K562 (cell line): Measurements from ENCODE around the gene FAM120B. TPM values are rescaled to one million over a fixed set of nuclear protein-coding genes. Genes with fewer than 3 reads are reported as not detected.

ENCODE experiments used
- ATAC-seq: fragments of 200-7000 bp; cut with Tn5 transposase; 3 replicates; pipeline ENCODE4 v1.9.1; 2020; ENCODE audit warnings: moderate library complexity
- BruUV-seq: library from RNA; stranded (reverse); fragments of 400-500 nt; replicated peaks from 2 replicates; lab custom pipeline; 2021; lab: Mats Ljungman, UMichigan
- CTCF ChIA-PET: fragments of 300-600 bp; formaldehyde crosslinking; extraction: SDS; loops from one replicate; lab custom pipeline; 2021; ENCODE audit warnings: low intra/inter-chr PET ratio; lab: Yijun Ruan, JAX
- POLR2A ChIA-PET: fragments of 300-600, 350-650 bp; sonication (Branson Sonifier 250); formaldehyde crosslinking; extraction: SDS; loops from one replicate; lab custom pipeline; 2021; ENCODE audit warnings: antibody characterized with exemption, inconsistent platforms; lab: Yijun Ruan, JAX
- DNase-seq, 4 experiments: peaks; one replicate each; pipeline versions ENCODE4 v3.0.0 to v3.0.0-alpha.2; 2011 to 2018; ENCODE audit warnings: low spot score in 3 of 4, mixed read lengths in 3 of 4; ENCODE audit errors: extremely low read depth in 1 of 4
- FAIRE-seq: peaks from 2 replicates; lab custom pipeline; 2011; peaks lifted over from hg19 to GRCh38; lab: Jason Lieb, UNC
- H2AFZ ChIP-seq: 2 replicates; pipeline ENCODE4 v1.6.0; 2011; ENCODE audit warnings: low read depth, low read length, control low read depth, inconsistent platforms
- H3K27ac ChIP-seq: fragments of 200-600 bp; 3 replicates; pipeline ENCODE4 v1.8.0; 2011; ENCODE audit warnings: low read depth, mild to moderate bottlenecking, control low read depth, inconsistent platforms, low read length, moderate library complexity, mixed read lengths; ENCODE audit errors: extremely low read depth
- H3K27me3 ChIP-seq, 2 experiments: fragments of 300-600 bp in 1 of 2; 2 replicates in 1 of 2; 3 replicates in 1 of 2; pipeline versions ENCODE4 v1.6.0 to v1.8.0; 2011; ENCODE audit warnings: inconsistent platforms in 2 of 2, low read length in 2 of 2, mild to moderate bottlenecking in 1 of 2, mixed read lengths in 1 of 2, moderate library complexity in 1 of 2; ENCODE audit not compliant: control insufficient read depth in 2 of 2, insufficient read depth in 2 of 2
- H3K36me3 ChIP-seq: fragments of 300-600 bp; 3 replicates; pipeline ENCODE4 v1.8.0; 2011; ENCODE audit warnings: mild to moderate bottlenecking, low read length, inconsistent platforms; ENCODE audit not compliant: control insufficient read depth, insufficient read depth
- H3K4me1 ChIP-seq, 2 experiments: fragments of 200-600 bp in 1 of 2; replicated peaks in 1 of 2; 2 replicates in 1 of 2; 3 replicates in 1 of 2; pipeline versions ENCODE4 v1.5.1 to v1.8.0; 2011; ENCODE audit warnings: inconsistent platforms in 2 of 2, low read length in 2 of 2, mild to moderate bottlenecking in 1 of 2, mixed read lengths in 1 of 2, moderate library complexity in 1 of 2; ENCODE audit not compliant: control insufficient read depth in 2 of 2, insufficient read depth in 2 of 2
- H3K4me2 ChIP-seq: 2 replicates; pipeline ENCODE4 v1.6.1; 2011; ENCODE audit warnings: low read length, control low read depth, inconsistent platforms, mixed read lengths; ENCODE audit not compliant: insufficient read depth
- H3K4me3 ChIP-seq: fragments of 200-600 bp; sonication (generic), shearing (Covaris generic); 2 replicates; pipeline ENCODE4 v1.5.1; 2016; ENCODE audit warnings: control low read depth, inconsistent platforms
- H3K79me2 ChIP-seq: fragments of 200-600 bp; 3 replicates; pipeline ENCODE4 v1.8.0; 2011; ENCODE audit warnings: low read length, inconsistent platforms; ENCODE audit not compliant: control insufficient read depth, insufficient read depth
- H3K9ac ChIP-seq, 2 experiments: 2 replicates each; pipeline versions ENCODE4 v1.6.0 to v1.6.1; 2011; ENCODE audit warnings: low read depth in 2 of 2, low read length in 2 of 2, control low read depth in 1 of 2, inconsistent platforms in 1 of 2, mild to moderate bottlenecking in 1 of 2, mixed read lengths in 1 of 2; ENCODE audit not compliant: insufficient read depth in 1 of 2
- H3K9me1 ChIP-seq: one replicate; pipeline ENCODE4 v1.6.0; 2011; ENCODE audit warnings: inconsistent platforms, mild to moderate bottlenecking, low read length, moderate library complexity; ENCODE audit not compliant: control insufficient read depth, insufficient read depth
- H3K9me3 ChIP-seq: replicated peaks from 2 replicates; pipeline ENCODE4 v1.5.1; 2011; ENCODE audit warnings: low read depth, low read length, inconsistent platforms; ENCODE audit not compliant: control insufficient read depth, insufficient read depth
- H4K20me1 ChIP-seq: replicated peaks from 2 replicates; pipeline ENCODE4 v1.6.1; 2011; ENCODE audit warnings: low read length, inconsistent platforms, mixed read lengths; ENCODE audit not compliant: control insufficient read depth, insufficient read depth
- BRF2 ChIP-seq: IDR thresholded peaks from 3 replicates; pipeline ENCODE4 v1.6.1; 2011; ENCODE audit warnings: borderline replicate concordance, mild to moderate bottlenecking; ENCODE audit not compliant: insufficient read length, insufficient read depth
- CREBBP ChIP-seq: IDR thresholded peaks from one replicate; pipeline ENCODE4 v1.6.1; 2012; ENCODE audit warnings: low read depth, mild to moderate bottlenecking, control low read depth, inconsistent platforms, low read length
- ELF4 ChIP-seq: fragments of 450-650 bp; formaldehyde crosslinking; IDR thresholded peaks from 2 replicates; pipeline ENCODE4 v1.4.0; 2022; ENCODE audit warnings: missing genetic modification characterization
- FOXA3 ChIP-seq, 2 experiments: fragments of 450-650 bp in 1 of 2; sonication (generic) in 1 of 2; formaldehyde crosslinking; IDR thresholded peaks in 1 of 2; conservative IDR thresholded peaks in 1 of 2; 2 replicates each; pipeline versions ENCODE4 v1.4.0 to v1.8.0; 2020 to 2022; ENCODE audit warnings: mild to moderate bottlenecking in 2 of 2, missing genetic modification reagents in 1 of 2
- HBP1 ChIP-seq: fragments of 450-650 bp; formaldehyde crosslinking; IDR thresholded peaks from 2 replicates; pipeline ENCODE4 v1.4.0; 2022; ENCODE audit warnings: missing genetic modification characterization
- IRF2 ChIP-seq: sonication (generic); formaldehyde crosslinking; IDR thresholded peaks from 2 replicates; pipeline ENCODE4 v1.8.1; 2022; ENCODE audit warnings: mild to moderate bottlenecking, missing genetic modification reagents
- MYNN ChIP-seq, 2 experiments: sonication (generic); formaldehyde crosslinking in 1 of 2; IDR thresholded peaks; 2 replicates each; pipeline versions ENCODE4 v1.5.0 to v1.6.1; 2016 to 2020; ENCODE audit warnings: antibody characterized with exemption in 1 of 2, missing genetic modification reagents in 1 of 2
- OTX1 ChIP-seq: fragments of 450-650 bp; formaldehyde crosslinking; IDR thresholded peaks from 2 replicates; pipeline ENCODE4 v1.4.0; 2022; ENCODE audit warnings: mild to moderate bottlenecking
- PRPF4 ChIP-seq: fragments of 200-400 bp; formaldehyde crosslinking; IDR thresholded peaks from one replicate; pipeline ENCODE4 v1.6.1; 2017; ENCODE audit warnings: low read length, low read depth, mild to moderate bottlenecking; ENCODE audit not compliant: insufficient read depth, poor library complexity, severe bottlenecking
- SMAD3 ChIP-seq: fragments of 450-650 bp; formaldehyde crosslinking; conservative IDR thresholded peaks from 2 replicates; pipeline ENCODE4 v1.4.0; 2020; ENCODE audit warnings: mild to moderate bottlenecking
- SMAD4 ChIP-seq: fragments of 250-450 bp; sonication (Bioruptor Pico); conservative IDR thresholded peaks from 2 replicates; pipeline ENCODE4 v1.8.0; 2021; ENCODE audit warnings: inconsistent platforms, mild to moderate bottlenecking, moderate library complexity
- SMC3 ChIP-seq: conservative IDR thresholded peaks from 2 replicates; pipeline ENCODE4 v1.6.1; 2011; ENCODE audit warnings: low read depth, low read length, improper control_type of control experiment; ENCODE audit not compliant: insufficient read depth
- TSC22D4 ChIP-seq: fragments of 450-650 bp; IDR thresholded peaks from 2 replicates; pipeline ENCODE4 v1.6.1; 2016; ENCODE audit warnings: missing genetic modification characterization, missing biosample characterization, control low read depth
- ZBTB26 ChIP-seq: fragments of 450-650 bp; formaldehyde crosslinking; IDR thresholded peaks from 2 replicates; pipeline ENCODE4 v1.4.0; 2022; ENCODE audit warnings: missing genetic modification characterization
- ZBTB43 ChIP-seq: sonication (generic); formaldehyde crosslinking; IDR thresholded peaks from 2 replicates; pipeline ENCODE4 v1.8.0; 2023; ENCODE audit warnings: mild to moderate bottlenecking, missing genetic modification reagents
- ZFP1 ChIP-seq: fragments of 450-650 bp; formaldehyde crosslinking; IDR thresholded peaks from 2 replicates; pipeline ENCODE4 v1.4.0; 2020; ENCODE audit warnings: mild to moderate bottlenecking, mixed read lengths
- ZNF24 ChIP-seq: fragments of 450-650 bp; IDR thresholded peaks from 2 replicates; pipeline ENCODE4 v1.6.1; 2016
- WGBS: fragments of 100-300 bp; shearing (Covaris generic); methylation state at CpG from one replicate; pipeline ENCODE4 v1.1.6; 2016; ENCODE audit warnings: low coverage, mixed read lengths; ENCODE audit not compliant: insufficient coverage; ENCODE audit errors: missing lambda C conversion rate; 5-methylcytosine and 5-hydroxymethylcytosine counted together
- in situ Hi-C: fragments of 300-500 bp; cut with MboI; formaldehyde crosslinking; loops from 4 replicates; pipeline ENCODE4 v1.15.0; 2018; ENCODE audit warnings: inconsistent platforms, mixed read lengths
- intact Hi-C: fragments of 100-400 bp; cut with micrococcal nuclease; formaldehyde crosslinking; loops from 2 replicates; pipeline ENCODE4 v1.14.2; 2022
- polyA plus RNA-seq, 8 experiments: library from polyadenylated mRNA; depleted of rRNA in 4 of 8; stranded (reverse) in 5 of 8; unstranded in 3 of 8; fragments of >200 nt; fragmentation: Nextera tagmentation in 2 of 8; fragmentation: Illumina TruSeq in 1 of 8; extraction: Ambion mirVana in 2 of 8; extraction: Trizol in 1 of 8; gene quantifications; 2 replicates each; pipeline versions ENCODE4 v1.2.1 to v1.2.3, GENCODE V29; 2011 to 2014; ENCODE audit warnings: inconsistent platforms in 1 of 8, missing spikeins in 1 of 8
- total RNA-seq, 7 experiments: library from RNA; depleted of rRNA in 6 of 7; stranded (reverse); fragments of >200 nt in 6 of 7; fragmentation: Illumina TruSeq in 2 of 7; extraction: Trizol in 2 of 7; gene quantifications; 2 replicates each; pipeline versions ENCODE4 v1.2.1 to v1.2.3, GENCODE V29; 2011 to 2021; ENCODE audit warnings: low replicate concordance in 1 of 7

FAM120B gene
- total and polyA plus RNA-seq, 9 of the 15 experiments (the other 6 are each of a cell fraction or from before 2014, with no cell fraction given), result 3.5 to 22.6 (median 14.7) TPM

- WGBS, result 0% methylated on average over 8 of the region's 8 CpGs
- Histone ChIP-seq H3K4me3 (no peak overlapping the region), H2AFZ (no peak overlapping the region), H3K36me3 (no peaks in the 10 kb centered on the region)
- in situ Hi-C loops, result no loop called here
- ChIA-PET CTCF (no interaction called here), POLR2A (no interaction called here)
- TF ChIP-seq SMAD3 (CRISPR knock-in tag), result no peak
- peak; percentile 50; the same call in 1 of the 2 replicates for TF ChIP-seq TSC22D4 (tag)
- TF ChIP-seq PRPF4, result no peak
- peak; percentile 97 for TF ChIP-seq ZBTB43 (CRISPR knock-in tag)
- TF ChIP-seq ZNF24, result no peak
- TF ChIP-seq MYNN (IDR thresholded peaks at IDR 0.05), result 0 out of 2 replicates have a peak, but pooled peaks have one; percentile 15
- no peak for TF ChIP-seq MYNN (CRISPR knock-in tag; IDR thresholded peaks at IDR 0.05)
- TF ChIP-seq IRF2, result no peak
- no peak for TF ChIP-seq OTX1 (CRISPR knock-in tag)
- peak; percentile 37; the same call in 1 of the 2 replicates for TF ChIP-seq ELF4
- TF ChIP-seq SMAD4 (CRISPR knock-in tag), result no peak
- TF ChIP-seq FOXA3 (CRISPR knock-in tag; conservative IDR thresholded peaks at IDR 0.05 in 1 of 2, IDR thresholded peaks at IDR 0.05 in 1 of 2), result no peak
- peak; percentile 71; the same call in 1 of the 2 replicates for TF ChIP-seq HBP1
- TF ChIP-seq ZFP1 (CRISPR knock-in tag), result no peak
- peak; percentile 20 for TF ChIP-seq CREBBP
- no peak for TF ChIP-seq SMC3
- peak; percentile 56; the same call in 1 of the 2 replicates for TF ChIP-seq ZBTB26 (CRISPR knock-in tag)
- TF ChIP-seq BRF2, result no peak
- TF ChIP-seq, all 486 proteins: peak for 7
- Histone ChIP-seq H4K20me1 (peaks cover 19% of the 10 kb centered on the region), H3K9ac (no peak overlapping the region), H3K4me2 (no peak overlapping the region), H3K79me2 (no peaks in the 10 kb centered on the region), H3K9me1 (no peaks in the 10 kb centered on the region), H3K9me3 (peaks cover 3% of the 10 kb centered on the region), H3K4me1 (peaks cover 0 to 13% of the 10 kb centered on the region in 2 experiments; a peak in 1 of 5 replicates), H3K27ac (no peak overlapping the region), H3K27me3 (peaks cover 72 to 91% of the 10 kb centered on the region in 2 experiments)
- no TSS peak for BruUV-seq
- FAIRE-seq (peak; percentile 85), ATAC-seq (no peak), DNase-seq (no peak)
- intact Hi-C loops, result no loop called here
These were observed 146.4 kb downstream of the FAM120B start for GRCh38 chr6:170452767-170453545.
